Measurements from ENCODE around the gene PARP6. TPM values are rescaled to one million over a fixed set of nuclear protein-coding genes. Genes with fewer than 3 reads are reported as not detected.

Gene PARP6
- total and polyA plus RNA-seq, 4 donors: 33.7 to 73.9 (median 59.9) TPM

GRCh38 chr15:72220687-72221086, 51.7 kb downstream of the PARP6 start:
- WGBS, 2 donors: 33 to 68% methylated on average over 1 of the region's 1 CpG

GRCh38 chr15:72217216-72217615, 55.1 kb downstream of the PARP6 start:
- Histone ChIP-seq H3K9ac (ENCODE audit: insufficient read depth in 1 of 2, low read length in 2 of 2) (no peak overlapping the region), H3K4me3 (no peak overlapping the region), H3K27ac (ENCODE audit: low read depth in 1 of 2, low read length in 1 of 2) (no peak overlapping the region), H3K4me1 (ENCODE audit: control insufficient read depth in 5 of 5, insufficient read depth in 5 of 5, low read length in 5 of 5) (peaks cover 0 to 10% (median 1%) of the 10 kb centered on the region in 5 donors), H3K27me3 (ENCODE audit: control insufficient read depth in 3 of 3, insufficient read depth in 3 of 3, low read length in 2 of 3) (no peaks in the 10 kb centered on the region), H3K36me3 (ENCODE audit: control insufficient read depth in 4 of 4, insufficient read depth in 4 of 4, low read length in 4 of 4) (peaks cover 35 to 54% (median 41%) of the 10 kb centered on the region in 4 donors), H3K9me3 (ENCODE audit: control insufficient read depth in 4 of 4, insufficient read depth in 3 of 4, low read length in 3 of 4) (no peaks in the 10 kb centered on the region)
- TF ChIP-seq, protein P1, sequence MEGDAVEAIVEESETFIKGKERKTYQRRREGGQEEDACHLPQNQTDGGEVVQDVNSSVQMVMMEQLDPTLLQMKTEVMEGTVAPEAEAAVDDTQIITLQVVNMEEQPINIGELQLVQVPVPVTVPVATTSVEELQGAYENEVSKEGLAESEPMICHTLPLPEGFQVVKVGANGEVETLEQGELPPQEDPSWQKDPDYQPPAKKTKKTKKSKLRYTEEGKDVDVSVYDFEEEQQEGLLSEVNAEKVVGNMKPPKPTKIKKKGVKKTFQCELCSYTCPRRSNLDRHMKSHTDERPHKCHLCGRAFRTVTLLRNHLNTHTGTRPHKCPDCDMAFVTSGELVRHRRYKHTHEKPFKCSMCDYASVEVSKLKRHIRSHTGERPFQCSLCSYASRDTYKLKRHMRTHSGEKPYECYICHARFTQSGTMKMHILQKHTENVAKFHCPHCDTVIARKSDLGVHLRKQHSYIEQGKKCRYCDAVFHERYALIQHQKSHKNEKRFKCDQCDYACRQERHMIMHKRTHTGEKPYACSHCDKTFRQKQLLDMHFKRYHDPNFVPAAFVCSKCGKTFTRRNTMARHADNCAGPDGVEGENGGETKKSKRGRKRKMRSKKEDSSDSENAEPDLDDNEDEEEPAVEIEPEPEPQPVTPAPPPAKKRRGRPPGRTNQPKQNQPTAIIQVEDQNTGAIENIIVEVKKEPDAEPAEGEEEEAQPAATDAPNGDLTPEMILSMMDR (IDR thresholded peaks at IDR 0.05; ENCODE audit: control extremely low read depth, extremely low read depth): no peak
- WGBS, 2 donors: 84 to 92% methylated on average over 4 of the region's 4 CpGs
- DNase-seq (no peak), ATAC-seq (ENCODE audit: insufficient read depth, low FRiP score) (no peak)

More at GRCh38 chr15:72220687-72221086, 51.7 kb downstream of the PARP6 start:
- no peak overlapping the region for H3K9ac ChIP-seq (ENCODE audit: insufficient read depth in 1 of 2, low read length in 2 of 2)
- DNase-seq: no peak
- peaks cover 27 to 42% (median 31%) of the 10 kb centered on the region in 4 donors for H3K36me3 ChIP-seq (ENCODE audit: control insufficient read depth in 4 of 4, insufficient read depth in 4 of 4, low read length in 4 of 4)
- no peak overlapping the region for H3K4me3 ChIP-seq
- TF ChIP-seq, protein P1 (IDR thresholded peaks at IDR 0.05; ENCODE audit: control extremely low read depth, extremely low read depth): no peak
- peaks cover 0 to 10% (median 1%) of the 10 kb centered on the region in 5 donors for H3K4me1 ChIP-seq (ENCODE audit: control insufficient read depth in 5 of 5, insufficient read depth in 5 of 5, low read length in 5 of 5)
- peak overlapping the region in 1 of 2 donors; percentile 10 for H3K27ac ChIP-seq (ENCODE audit: low read depth in 1 of 2, low read length in 1 of 2)
- no peak for ATAC-seq (ENCODE audit: insufficient read depth, low FRiP score)
- no peaks in the 10 kb centered on the region for H3K9me3 ChIP-seq (ENCODE audit: control insufficient read depth in 4 of 4, insufficient read depth in 3 of 4, low read length in 3 of 4)
- H3K27me3 ChIP-seq (ENCODE audit: control insufficient read depth in 3 of 3, insufficient read depth in 3 of 3, low read length in 2 of 3): no peaks in the 10 kb centered on the region

- no peak overlapping the region for H3K9ac ChIP-seq (ENCODE audit: insufficient read depth in 1 of 2, low read length in 2 of 2)
- no peaks in the 10 kb centered on the region for H3K27me3 ChIP-seq (ENCODE audit: control insufficient read depth in 3 of 3, insufficient read depth in 3 of 3, low read length in 2 of 3)
- H3K4me3 ChIP-seq: no peak overlapping the region
- no peaks in the 10 kb centered on the region for H3K9me3 ChIP-seq (ENCODE audit: control insufficient read depth in 4 of 4, insufficient read depth in 3 of 4, low read length in 3 of 4)
- H3K27ac ChIP-seq (ENCODE audit: low read depth in 1 of 2, low read length in 1 of 2): no peak overlapping the region
- DNase-seq (no peak), ATAC-seq (ENCODE audit: insufficient read depth, low FRiP score) (no peak)
- peaks cover 0 to 8% (median 1%) of the 10 kb centered on the region in 5 donors for H3K4me1 ChIP-seq (ENCODE audit: control insufficient read depth in 5 of 5, insufficient read depth in 5 of 5, low read length in 5 of 5)
- 85 to 93% methylated on average over 1 of the region's 1 CpG for WGBS, 2 donors
- H3K36me3 ChIP-seq (ENCODE audit: control insufficient read depth in 4 of 4, insufficient read depth in 4 of 4, low read length in 4 of 4): peaks cover 40 to 62% (median 49%) of the 10 kb centered on the region in 4 donors
- TF ChIP-seq, protein P1 (IDR thresholded peaks at IDR 0.05; ENCODE audit: control extremely low read depth, extremely low read depth): no peak
These were observed 56.3 kb downstream of the PARP6 start for GRCh38 chr15:72216079-72216478.

DNA sequence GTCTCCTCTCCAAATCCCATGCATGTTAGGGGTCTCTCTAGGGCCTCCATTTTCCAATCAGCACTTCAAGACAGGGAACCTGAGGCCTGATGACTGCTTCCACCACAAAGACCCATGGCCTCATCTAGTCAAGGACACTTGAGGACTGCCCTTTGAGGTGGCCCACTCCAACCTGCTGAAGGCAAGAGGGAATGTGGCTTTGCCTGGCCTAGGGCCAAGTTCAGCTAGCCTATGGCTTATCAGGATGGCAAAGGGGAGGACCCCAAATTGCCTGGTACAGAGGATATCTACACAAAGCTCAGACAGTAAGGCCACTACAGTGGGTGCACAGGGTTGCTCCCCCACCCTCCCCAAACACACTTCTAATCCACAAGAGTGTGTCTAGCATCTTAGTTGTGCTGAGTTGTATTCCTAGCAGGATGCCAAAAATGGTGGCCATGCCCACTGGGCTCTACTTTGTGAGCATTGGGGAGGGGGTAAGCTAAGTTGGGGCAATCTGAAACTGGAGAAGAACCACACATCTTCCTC, 64.7 kb downstream of the PARP6 start:
- H3K27ac ChIP-seq (ENCODE audit: low read depth in 1 of 2, low read length in 1 of 2): no peak overlapping the region
- no peaks in the 10 kb centered on the region for H3K9me3 ChIP-seq (ENCODE audit: control insufficient read depth in 4 of 4, insufficient read depth in 3 of 4, low read length in 3 of 4)
- H3K4me3 ChIP-seq: no peak overlapping the region
- H3K36me3 ChIP-seq (ENCODE audit: control insufficient read depth in 4 of 4, insufficient read depth in 4 of 4, low read length in 4 of 4): peaks cover 59 to 69% (median 65%) of the 10 kb centered on the region in 4 donors
- ATAC-seq (ENCODE audit: insufficient read depth, low FRiP score): no peak
- DNase-seq: no peak
- H3K27me3 ChIP-seq (ENCODE audit: control insufficient read depth in 3 of 3, insufficient read depth in 3 of 3, low read length in 2 of 3): no peaks in the 10 kb centered on the region
- no peak overlapping the region for H3K9ac ChIP-seq (ENCODE audit: insufficient read depth in 1 of 2, low read length in 2 of 2)
- TF ChIP-seq, protein P1 (IDR thresholded peaks at IDR 0.05; ENCODE audit: control extremely low read depth, extremely low read depth): no peak
- peaks cover 0 to 11% (median 0%) of the 10 kb centered on the region in 5 donors for H3K4me1 ChIP-seq (ENCODE audit: control insufficient read depth in 5 of 5, insufficient read depth in 5 of 5, low read length in 5 of 5)
